ENCODE data around the gene OR4D5. TPM values are rescaled to one million over a fixed set of nuclear protein-coding genes. Genes with fewer than 3 reads are reported as not detected.

OR4D5 gene
- total RNA-seq: not detected

GRCh38 chr11:123939317-123939716 is at the start of gene OR4D5:
Gene OR4D5, plus strand, starts transcription at chr11:123939617. Its CDS starts 0 bp downstream, at chr11:123939617.
- Histone ChIP-seq H3K9me3 (no peaks in the 10 kb centered on the region), H3K36me3 (no peaks in the 10 kb centered on the region), H3K4me1 (no peaks in the 10 kb centered on the region), H3K27me3 (no peaks in the 10 kb centered on the region), H3K4me3 (no peak within 1 kb of the TSS), H3K27ac (no peak within 1 kb of the TSS)
- TF ChIP-seq CTCF (IDR thresholded peaks at IDR 0.05): no peak
- no peak for TF ChIP-seq POLR2A (IDR thresholded peaks at IDR 0.05)
- intact Hi-C loops (cut with DNase I; ENCODE audit: low total_unique reads): no loop called here
- DNase-seq: no peak

DNA sequence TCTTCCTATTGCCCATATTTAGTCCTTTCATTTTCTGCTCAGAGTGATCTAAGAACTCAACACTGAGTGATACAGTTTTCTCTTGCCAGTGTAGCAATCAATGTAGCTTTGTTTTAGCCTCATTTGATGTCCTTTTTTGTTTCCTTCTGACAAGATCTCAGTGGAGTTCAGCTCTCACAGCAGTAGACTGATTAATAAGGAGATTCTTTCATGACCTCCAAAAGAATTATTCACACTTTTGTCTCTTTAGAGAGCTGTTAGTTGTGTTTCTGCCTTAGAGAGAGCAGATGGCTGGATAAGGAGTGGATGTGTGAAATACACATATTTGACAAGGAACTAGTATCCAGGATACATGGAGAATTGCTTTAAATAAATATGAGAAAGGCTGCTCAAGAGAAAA is 47.4 kb upstream of the OR4D5 start:
- Histone ChIP-seq H3K27ac (no peak overlapping the region), H3K27me3 (no peaks in the 10 kb centered on the region), H3K4me1 (no peaks in the 10 kb centered on the region), H3K36me3 (no peaks in the 10 kb centered on the region), H3K4me3 (no peak overlapping the region), H3K9me3 (no peaks in the 10 kb centered on the region)
- TF ChIP-seq POLR2A (IDR thresholded peaks at IDR 0.05) (no peak), CTCF (IDR thresholded peaks at IDR 0.05) (no peak)
- intact Hi-C loops (cut with DNase I; ENCODE audit: low total_unique reads): no loop called here
- no peak for DNase-seq

- Histone ChIP-seq H3K4me1 (no peaks in the 10 kb centered on the region), H3K36me3 (no peaks in the 10 kb centered on the region), H3K9me3 (no peaks in the 10 kb centered on the region), H3K27ac (no peak overlapping the region), H3K27me3 (no peaks in the 10 kb centered on the region), H3K4me3 (no peak overlapping the region)
- no peak for DNase-seq
- intact Hi-C loops (cut with DNase I; ENCODE audit: low total_unique reads): no loop called here
- TF ChIP-seq CTCF (IDR thresholded peaks at IDR 0.05): no peak
- no peak for TF ChIP-seq POLR2A (IDR thresholded peaks at IDR 0.05)
These were observed 39.6 kb upstream of the OR4D5 start for GRCh38 chr11:123899792-123900191.

DNA sequence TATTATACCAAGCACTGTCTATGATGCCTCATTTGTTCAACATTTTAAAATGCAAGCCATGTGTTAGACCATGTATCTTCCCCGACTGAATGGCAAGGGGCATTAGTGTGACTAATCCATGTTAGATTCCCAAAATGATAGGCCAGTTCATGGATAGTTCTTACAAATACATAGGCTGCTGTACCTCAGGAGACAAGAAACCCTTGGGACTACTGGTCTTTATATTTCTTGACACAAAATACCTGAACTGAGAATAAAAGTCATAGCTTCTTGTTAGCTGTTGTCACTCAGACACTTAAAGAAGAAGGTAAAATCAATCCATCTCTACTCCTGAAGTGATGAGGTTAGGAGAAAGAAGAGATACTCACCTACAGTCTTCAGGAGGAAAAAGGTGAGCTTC is 37.5 kb upstream of the OR4D5 start, which contains the start of gene OR8D4:
Gene OR8D4 (plus strand): TSS at position 301 of the 400 bp plus-strand sequence. CDS start 4,265 bp downstream, outside the sequence.
- no peak within 1 kb of the TSS for H3K4me3 ChIP-seq
- H3K27me3 ChIP-seq: no peaks in the 10 kb centered on the region
- DNase-seq: no peak
- no peak for TF ChIP-seq CTCF (IDR thresholded peaks at IDR 0.05)
- TF ChIP-seq POLR2A (IDR thresholded peaks at IDR 0.05): no peak
- intact Hi-C loops (cut with DNase I; ENCODE audit: low total_unique reads): no loop called here
- no peaks in the 10 kb centered on the region for H3K9me3 ChIP-seq
- no peak within 1 kb of the TSS for H3K27ac ChIP-seq
- no peaks in the 10 kb centered on the region for H3K4me1 ChIP-seq
- no peaks in the 10 kb centered on the region for H3K36me3 ChIP-seq

DNA sequence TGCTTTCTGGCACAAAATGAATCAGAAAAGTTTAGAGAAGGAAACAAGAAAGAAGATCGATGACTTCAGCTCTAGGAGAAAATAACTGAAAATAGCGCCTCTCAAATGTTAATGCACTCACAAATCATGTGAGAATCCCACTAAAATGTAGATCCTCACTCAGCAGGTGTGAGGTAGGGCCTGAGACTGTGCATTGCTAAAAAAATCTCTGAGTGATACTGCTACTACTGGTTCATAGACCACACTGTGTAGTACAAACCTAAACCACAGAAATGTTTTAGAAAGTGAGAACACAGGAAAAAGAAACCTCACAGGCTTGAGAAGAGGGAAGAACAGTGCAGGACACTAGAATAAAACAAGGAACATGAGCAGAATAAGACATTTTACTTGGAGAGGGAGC is 35.5 kb upstream of the OR4D5 start:
- Histone ChIP-seq H3K36me3 (no peaks in the 10 kb centered on the region), H3K27ac (no peak overlapping the region), H3K9me3 (no peaks in the 10 kb centered on the region), H3K27me3 (no peaks in the 10 kb centered on the region), H3K4me1 (no peaks in the 10 kb centered on the region), H3K4me3 (no peak overlapping the region)
- no peak for DNase-seq
- intact Hi-C loops (cut with DNase I; ENCODE audit: low total_unique reads): no loop called here
- no peak for TF ChIP-seq CTCF (IDR thresholded peaks at IDR 0.05)
- TF ChIP-seq POLR2A (IDR thresholded peaks at IDR 0.05): no peak

Measured in uterus (tissue), 4 donors.